HK-2 (cell line): ENCODE results near the gene AGPAT2.
A peak's percentile ranks its signal among the peaks of the same experiment; 100 is the strongest.

Experiments
- DNase-seq: peaks from one replicate; pipeline ENCODE4 v3.0.0-alpha.2; 2018; ENCODE audit not compliant: unreplicated experiment

Gene AGPAT2

DNA sequence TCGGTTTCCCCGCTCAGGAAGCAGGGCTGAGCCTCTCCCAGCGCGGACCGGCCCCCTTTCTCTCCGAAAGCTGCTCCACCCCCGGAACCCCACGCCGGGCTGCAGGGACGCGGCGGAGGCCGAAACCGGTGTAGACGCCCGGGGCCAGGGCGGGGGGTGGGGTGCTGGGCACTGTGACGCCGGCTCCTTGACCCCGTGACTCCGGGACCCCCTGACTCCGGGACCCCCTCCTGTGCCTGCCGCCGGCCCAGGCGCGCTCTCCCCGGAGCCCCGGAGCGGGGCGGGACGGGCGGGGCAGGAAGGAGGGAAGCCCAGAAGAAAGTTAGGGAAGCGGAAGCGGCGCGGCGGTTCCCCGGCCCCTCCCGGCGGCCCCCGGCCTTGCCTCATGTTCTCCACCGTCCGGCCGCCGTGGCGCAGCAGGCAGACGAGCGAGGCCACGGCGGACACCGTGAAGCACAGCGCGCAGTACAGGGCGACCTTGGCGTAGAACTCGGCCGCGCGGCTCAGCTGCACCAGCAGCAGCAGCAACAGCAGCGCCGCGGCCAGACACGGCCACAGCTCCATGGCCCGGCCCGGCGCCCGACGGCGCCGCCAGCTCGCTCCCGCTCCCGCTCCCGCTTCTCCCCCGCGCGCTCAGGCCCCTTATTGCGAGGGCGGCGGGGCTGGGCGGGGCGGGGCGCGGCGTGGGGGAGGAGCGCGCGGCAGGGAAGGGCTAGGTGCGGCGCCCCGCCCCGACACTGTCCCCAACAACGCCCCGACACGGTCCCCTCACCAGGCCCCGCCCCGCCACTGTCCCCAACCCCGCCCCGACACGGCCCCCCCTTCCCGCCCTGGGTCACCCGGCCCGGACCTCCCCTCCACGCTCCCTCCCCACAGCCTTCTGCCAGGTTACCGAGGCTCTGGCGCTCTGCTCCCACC is at the start of gene AGPAT2:
TSS of gene AGPAT2 (minus strand) at position 664 of the 918 bp plus-strand sequence. CDS start at position 564, 100 bp downstream.
- peak; percentile 69 for DNase-seq

- no peak for DNase-seq
Observed at GRCh38 chr9:136735812-136736480, 48.7 kb upstream of the AGPAT2 start.

GRCh38 chr9:136734837-136735496 is 47.7 kb upstream of the AGPAT2 start:
- no peak for DNase-seq

DNA sequence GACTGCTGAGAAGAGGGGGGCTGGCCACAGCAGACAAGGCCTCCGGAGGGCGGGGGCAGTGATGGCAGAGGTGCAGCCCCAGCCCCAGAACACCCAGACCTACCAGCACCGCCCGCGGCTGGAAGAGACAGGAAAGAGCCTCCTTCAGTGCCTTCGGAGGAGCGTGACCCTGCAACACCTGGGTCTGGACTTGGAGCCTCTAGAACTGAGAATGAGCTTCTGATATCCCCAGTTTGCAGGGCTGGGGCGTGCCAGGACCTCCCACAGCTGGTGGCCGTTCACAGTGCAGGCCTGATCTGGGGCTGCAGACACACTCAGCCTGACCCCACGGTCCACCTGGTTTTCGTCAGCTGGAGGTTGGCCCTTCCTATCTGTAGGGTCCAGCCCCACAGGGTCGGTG is 46.4 kb upstream of the AGPAT2 start:
- DNase-seq, result no peak

DNA sequence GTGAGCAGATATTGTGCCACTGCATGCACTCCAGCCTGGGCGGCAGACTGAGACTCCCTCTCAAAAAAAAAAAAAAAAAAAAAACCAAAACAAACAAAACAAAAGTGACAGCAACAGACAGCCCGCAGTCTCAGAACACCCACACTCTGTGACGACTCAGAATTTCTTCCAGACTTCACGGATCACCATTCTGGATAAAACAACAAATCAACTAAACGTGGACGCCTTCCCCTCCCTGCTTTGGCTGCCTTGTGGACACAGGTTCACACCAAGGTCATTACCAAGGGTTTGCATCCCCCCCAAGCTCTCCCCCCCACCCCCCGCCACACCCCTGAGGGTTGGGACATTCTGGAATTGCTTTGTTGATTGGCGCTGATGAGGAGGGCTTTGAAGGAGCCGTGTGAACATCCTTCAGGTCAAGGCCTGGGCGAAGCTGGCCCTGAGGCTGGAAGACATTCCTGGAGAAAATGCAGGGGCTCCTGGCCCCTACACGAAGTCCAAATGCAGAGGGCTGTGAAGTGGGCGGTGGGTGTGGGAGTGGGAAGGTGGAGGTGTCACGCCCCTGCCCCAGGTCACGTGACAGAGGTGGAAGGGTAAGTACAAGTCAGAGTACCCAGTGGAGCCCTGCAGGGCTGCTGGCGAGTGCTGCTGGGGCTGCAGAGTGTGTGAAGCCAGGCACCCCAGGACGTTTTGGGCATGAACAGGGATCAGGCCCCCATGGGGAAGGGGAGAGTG is 45.4 kb upstream of the AGPAT2 start:
- no peak for DNase-seq

DNA sequence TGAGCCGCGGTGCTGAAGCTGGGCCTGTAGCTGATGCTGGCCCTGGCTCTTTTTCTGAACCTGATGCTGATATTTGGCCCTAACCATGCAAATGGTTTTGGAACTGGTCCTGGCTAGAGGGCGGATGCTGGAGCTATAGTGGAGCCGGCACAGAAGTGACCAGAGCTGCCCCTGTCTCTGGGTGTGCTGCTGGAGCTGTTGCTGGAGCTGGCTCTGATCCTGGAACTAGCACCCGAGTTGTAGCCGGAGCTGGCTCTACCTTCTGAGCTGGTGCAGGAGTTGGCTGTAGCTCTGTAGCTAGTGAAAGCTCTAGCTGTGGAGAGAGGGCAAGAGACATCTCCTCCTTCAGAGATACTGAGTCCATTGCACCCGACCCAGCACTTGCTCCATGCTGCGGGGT is 42.7 kb upstream of the AGPAT2 start:
- DNase-seq, result no peak

- no peak for DNase-seq
Observed at GRCh38 chr9:136729144-136729543, 41.9 kb upstream of the AGPAT2 start.

DNA sequence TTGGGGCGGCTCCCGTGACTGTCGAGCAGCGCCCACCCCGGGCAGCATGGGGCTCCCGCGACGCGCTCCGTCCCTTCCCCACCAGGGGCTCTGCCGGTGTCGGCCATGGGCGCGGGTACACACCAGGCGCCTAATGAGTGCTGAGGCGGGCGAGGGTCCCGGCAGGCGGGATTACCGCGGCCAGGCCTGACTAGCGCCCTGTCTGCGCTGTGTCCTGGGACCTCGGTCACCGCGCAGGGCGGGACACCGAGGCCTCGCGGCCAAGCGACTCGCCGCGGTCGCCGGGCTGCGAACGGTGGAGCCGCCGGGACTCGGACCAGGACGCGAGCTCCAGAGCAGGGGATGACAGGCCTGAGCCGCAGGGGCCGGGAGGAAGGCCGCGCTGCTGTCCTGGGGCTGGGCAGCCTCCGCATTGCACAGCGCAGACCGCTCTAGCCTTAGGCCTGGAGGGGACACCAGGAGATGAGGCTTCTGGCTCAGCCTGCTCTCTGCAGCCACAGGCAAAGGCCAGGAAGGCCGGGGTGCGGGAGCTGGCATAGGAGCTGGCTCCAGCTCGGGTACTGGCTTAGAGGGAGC is 41.4 kb upstream of the AGPAT2 start:
- DNase-seq, result peak; percentile 61

DNA sequence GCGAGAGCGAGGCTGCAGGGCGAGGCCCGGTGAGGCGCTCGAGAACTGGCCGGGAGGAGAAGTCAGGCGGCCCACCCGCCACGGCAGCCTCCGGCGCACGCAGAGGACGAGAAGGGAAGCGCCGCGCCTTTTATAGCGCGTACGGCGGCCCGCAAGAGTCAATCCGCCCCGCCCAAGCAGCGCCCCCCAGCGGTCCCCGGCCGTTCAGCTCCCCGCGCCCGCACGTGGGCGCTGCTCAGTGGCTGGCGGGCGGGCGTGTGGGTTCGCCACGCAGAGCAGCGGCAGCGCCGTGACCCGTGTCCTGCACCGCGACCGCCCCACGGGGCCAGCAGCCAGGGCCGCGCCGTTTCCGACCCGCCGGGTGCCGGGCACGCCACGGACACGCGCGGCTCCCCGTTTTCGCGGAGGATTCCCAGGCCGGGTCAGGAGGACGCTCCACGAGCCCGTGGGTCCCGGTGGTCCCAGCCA is 40.9 kb upstream of the AGPAT2 start:
- peak; percentile 94 for DNase-seq

DNA sequence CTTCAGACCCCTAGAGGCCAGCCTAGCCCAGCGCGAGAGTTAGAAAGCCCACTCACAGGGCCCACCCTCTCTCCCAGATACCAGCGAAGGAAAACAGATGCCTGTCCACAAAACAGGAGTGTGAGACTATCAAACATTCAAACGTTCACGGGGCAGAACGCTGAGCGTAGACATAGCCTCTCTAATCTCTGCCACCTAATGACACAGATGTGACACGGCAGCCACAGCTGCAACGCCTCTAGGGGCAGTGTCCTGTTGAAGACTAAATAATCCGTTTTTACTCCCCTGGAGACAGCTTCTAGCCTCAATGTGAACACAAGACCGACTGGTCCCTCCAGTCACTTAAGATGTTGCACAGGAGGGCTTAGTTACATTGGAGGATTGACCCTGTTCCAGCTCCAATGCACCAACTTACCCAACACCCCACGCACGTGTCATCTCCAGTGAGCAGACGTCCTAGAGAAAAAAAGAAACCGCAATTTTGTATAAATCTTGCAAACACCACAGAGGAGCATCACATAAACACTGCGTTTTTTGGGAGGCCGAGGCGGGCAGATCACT is 39.5 kb upstream of the AGPAT2 start:
- no peak for DNase-seq

DNA sequence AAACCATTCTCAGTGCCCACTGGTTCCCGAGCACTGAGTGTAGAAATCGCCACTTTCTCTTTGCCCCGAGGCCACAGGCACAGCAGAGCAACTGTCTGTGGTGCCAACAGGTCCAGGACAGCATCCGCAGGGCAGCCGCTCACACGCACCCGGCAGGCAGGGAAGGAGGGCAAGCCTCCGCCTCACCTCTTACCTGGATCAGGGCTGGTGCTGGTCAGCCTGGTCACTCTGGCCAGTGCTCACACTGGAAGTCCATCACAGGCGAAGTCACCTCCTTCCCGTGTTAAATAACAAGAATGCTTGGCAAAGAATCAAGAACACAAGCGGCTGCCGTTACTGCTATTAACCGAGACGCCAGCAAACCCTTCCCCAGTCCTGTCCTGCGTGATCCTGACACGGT is 38.9 kb upstream of the AGPAT2 start:
- DNase-seq, result no peak

DNA sequence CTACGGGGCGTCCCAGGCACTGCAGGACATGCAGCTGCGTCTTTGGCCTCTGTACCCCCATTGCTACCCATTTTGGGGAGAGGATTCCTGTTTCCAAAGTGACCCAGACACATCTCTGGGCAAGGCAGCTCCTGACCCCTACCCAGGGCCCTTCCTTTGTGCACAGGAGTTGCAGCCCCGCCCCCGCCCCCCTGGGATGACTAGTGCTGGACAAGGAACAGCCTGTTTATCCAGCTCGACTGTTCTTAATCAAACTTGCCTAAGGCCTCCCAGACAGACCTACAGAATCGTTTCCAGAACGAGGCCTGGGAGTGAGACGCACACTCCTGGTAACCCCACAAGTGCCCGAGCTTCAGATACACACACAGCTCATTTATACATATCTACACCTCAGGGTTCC is 38.4 kb upstream of the AGPAT2 start:
- DNase-seq, result no peak

DNA sequence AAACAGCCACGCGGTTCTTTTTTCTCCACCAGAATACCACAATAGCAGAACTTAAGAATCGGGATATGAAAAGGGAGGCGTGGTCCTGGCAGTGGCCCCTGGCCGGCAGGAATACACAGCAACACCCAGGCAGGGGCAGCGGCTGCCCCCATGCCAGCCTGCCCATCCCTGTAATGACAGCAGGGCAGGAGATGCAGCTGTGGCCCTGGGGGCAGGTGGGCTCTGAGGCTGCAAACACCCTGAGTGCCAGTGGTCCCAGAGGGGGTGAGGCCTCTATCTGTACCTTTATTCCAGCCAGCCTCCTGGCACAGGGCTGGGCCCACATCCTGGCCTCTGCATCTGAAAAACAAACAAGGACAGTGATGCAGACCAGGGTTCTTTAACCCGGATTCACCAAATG is 37.5 kb upstream of the AGPAT2 start:
- no peak for DNase-seq

DNA sequence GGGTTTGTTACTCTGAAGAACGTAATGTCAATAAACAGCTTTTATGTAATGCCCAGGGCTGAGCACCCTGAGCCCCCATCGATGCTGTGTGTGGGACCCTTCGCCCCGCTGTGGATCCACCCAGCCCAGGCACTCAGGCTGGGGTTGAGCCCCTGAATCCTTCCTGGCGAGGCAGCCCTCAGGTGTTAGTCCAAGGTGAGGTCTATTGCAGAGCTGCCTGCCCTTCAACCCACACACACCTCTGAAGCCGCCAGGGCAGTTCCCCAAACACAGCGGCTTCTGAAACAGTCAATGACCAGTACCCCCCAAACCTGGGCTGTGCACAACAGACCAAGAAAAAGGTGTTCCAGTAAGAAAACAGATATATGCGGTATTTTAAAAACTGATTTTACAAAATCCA is 36.7 kb upstream of the AGPAT2 start:
- DNase-seq, result no peak

- no peak for DNase-seq
Observed at GRCh38 chr9:136723362-136723976, 36.2 kb upstream of the AGPAT2 start.

DNA sequence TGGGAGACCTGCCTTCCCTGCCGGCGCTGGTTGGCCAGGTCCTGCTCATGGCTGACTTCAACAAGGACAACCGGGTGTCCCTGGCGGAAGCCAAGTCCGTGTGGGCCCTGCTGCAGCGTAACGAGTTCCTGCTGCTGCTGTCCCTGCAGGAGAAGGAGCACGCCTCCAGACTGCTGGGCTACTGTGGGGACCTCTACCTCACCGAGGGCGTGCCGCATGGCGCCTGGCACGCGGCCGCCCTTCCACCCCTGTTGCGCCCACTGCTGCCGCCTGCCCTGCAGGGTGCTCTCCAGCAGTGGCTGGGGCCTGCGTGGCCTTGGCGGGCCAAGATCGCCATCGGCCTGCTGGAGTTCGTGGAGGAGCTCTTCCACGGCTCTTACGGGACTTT is 35.7 kb upstream of the AGPAT2 start:
- DNase-seq, result no peak

DNA sequence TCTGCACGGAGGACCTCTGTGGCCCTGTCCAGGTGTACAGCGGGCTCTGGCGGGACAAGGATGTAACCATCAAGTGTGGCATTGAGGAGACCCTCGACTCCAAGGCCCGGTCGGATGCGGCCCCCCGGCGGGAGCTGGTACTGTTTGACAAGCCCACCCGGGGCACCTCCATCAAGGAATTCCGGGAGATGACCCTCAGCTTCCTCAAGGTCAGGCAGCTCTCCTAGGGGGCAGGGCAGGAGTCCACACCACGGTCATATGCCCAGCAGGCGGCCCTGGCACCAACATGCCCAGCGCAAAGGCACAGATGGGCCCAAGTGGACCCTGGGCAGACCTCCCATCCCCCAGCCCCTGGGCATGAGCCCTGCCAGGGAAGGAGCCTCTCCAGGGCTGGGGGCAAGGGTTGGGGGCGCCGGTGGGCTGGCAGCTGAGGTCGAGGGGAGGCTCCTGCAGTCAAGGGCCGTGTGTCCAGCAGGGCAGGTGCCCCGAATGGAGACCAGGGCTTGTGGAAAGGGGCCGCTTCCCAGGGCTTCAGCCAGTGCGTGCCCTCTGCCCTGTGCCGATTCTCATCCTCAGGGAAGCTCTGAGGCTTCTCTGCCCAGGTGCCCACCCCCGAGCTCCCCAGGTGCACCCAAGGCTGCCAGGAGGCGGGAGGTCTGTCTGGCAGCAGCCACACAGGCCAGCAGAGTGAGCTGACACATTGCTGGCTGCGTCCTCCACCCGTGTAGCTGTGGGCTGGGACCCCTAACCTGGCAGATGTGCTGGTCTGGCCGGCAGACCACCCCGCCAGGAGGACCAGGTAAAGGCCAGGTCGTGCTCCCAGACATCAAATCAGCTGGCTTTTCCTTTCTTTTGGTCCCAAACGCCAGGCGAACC is 35.1 kb upstream of the AGPAT2 start:
- no peak for DNase-seq

- no peak for DNase-seq
Observed at GRCh38 chr9:136721339-136722092, 34.3 kb upstream of the AGPAT2 start.

- DNase-seq, result no peak
Observed at GRCh38 chr9:136720898-136721338, 33.7 kb upstream of the AGPAT2 start.
